SK-N-SH treated with all-trans-retinoic acid at 6 μM for 48 hours (cell line): ENCODE results near the gene PCSK2.

Experiments used
- ISL1 ChIP-seq: fragments of 250-450 bp; sonication (Bioruptor Pico); IDR thresholded peaks from 2 replicates; pipeline ENCODE4 v2.1.2; 2022; ENCODE audit warnings: mild to moderate bottlenecking, moderate library complexity
- ZFP30 ChIP-seq: fragments of 450-650 bp; formaldehyde crosslinking; IDR thresholded peaks from 2 replicates; pipeline ENCODE4 v1.5.0; 2022; ENCODE audit warnings: mild to moderate bottlenecking, moderate library complexity

- no peak for TF ChIP-seq ISL1
- no peak for TF ChIP-seq ZFP30 (CRISPR knock-in tag)
Measured at GRCh38 chr20:17501701-17502100, 274.9 kb downstream of the PCSK2 start.
